ENCODE results near the gene AHRR.
"Not testable (repeated sequence)": the region's sequence is repeated elsewhere in the genome, so short reads cannot be mapped to it uniquely, and the experiment has no call there.

AHRR gene

GRCh38 chr5:321230-321725 lies at the start of gene AHRR:
AHRR (plus strand) TSS chr5:321714; CDS start chr5:343903, 22,189 bp downstream.
- no peak for FAIRE-seq
- no peak for TF ChIP-seq POLR2A (IDR thresholded peaks at IDR 0.05; ENCODE audit: low read depth, low read length)
- DNase-seq (ENCODE audit: insufficient read length, low spot score), result peak; percentile 76

GRCh38 chr5:271828-272167 lies 49.7 kb upstream of the AHRR start:
- FAIRE-seq; DNase-seq (ENCODE audit: insufficient read length, low spot score): not testable (repeated sequence)

GRCh38 chr5:273091-273490 lies 48.4 kb upstream of the AHRR start:
- not testable (repeated sequence) for DNase-seq (ENCODE audit: insufficient read length, low spot score); FAIRE-seq

GRCh38 chr5:273491-273890 lies 48.0 kb upstream of the AHRR start:
- FAIRE-seq; DNase-seq (ENCODE audit: insufficient read length, low spot score): not testable (repeated sequence)

- not testable (repeated sequence) for DNase-seq (ENCODE audit: insufficient read length, low spot score); FAIRE-seq
Observed at GRCh38 chr5:274346-274745, 47.2 kb upstream of the AHRR start.

- no peak for FAIRE-seq
- TF ChIP-seq POLR2A (IDR thresholded peaks at IDR 0.05; ENCODE audit: low read depth, low read length), result no peak
- no peak for DNase-seq (ENCODE audit: insufficient read length, low spot score)
Observed at GRCh38 chr5:278646-279045, 42.9 kb upstream of the AHRR start.

- not testable (repeated sequence) for FAIRE-seq
Observed at GRCh38 chr5:279051-279665, 42.4 kb upstream of the AHRR start.

GRCh38 chr5:285991-286557 lies 35.4 kb upstream of the AHRR start:
- no peak for TF ChIP-seq POLR2A (IDR thresholded peaks at IDR 0.05; ENCODE audit: low read depth, low read length)
- FAIRE-seq (no peak), DNase-seq (ENCODE audit: insufficient read length, low spot score) (no peak)

More at GRCh38 chr5:279051-279665, 42.4 kb upstream of the AHRR start:
- not testable (repeated sequence) for DNase-seq (ENCODE audit: insufficient read length, low spot score)

- FAIRE-seq; DNase-seq (ENCODE audit: insufficient read length, low spot score): not testable (repeated sequence)
Observed at GRCh38 chr5:290200-290599, 31.3 kb upstream of the AHRR start.

- not testable (repeated sequence) for DNase-seq (ENCODE audit: insufficient read length, low spot score); FAIRE-seq
Observed at GRCh38 chr5:291345-291744, 30.2 kb upstream of the AHRR start.

GRCh38 chr5:294788-295187 lies 26.7 kb upstream of the AHRR start:
- not testable (repeated sequence) for DNase-seq (ENCODE audit: insufficient read length, low spot score); FAIRE-seq

GRCh38 chr5:296207-296606 lies 25.3 kb upstream of the AHRR start:
- DNase-seq (ENCODE audit: insufficient read length, low spot score); FAIRE-seq: not testable (repeated sequence)

- DNase-seq (ENCODE audit: insufficient read length, low spot score); FAIRE-seq: not testable (repeated sequence)
Observed at GRCh38 chr5:296954-297353, 24.6 kb upstream of the AHRR start.

- FAIRE-seq; DNase-seq (ENCODE audit: insufficient read length, low spot score): not testable (repeated sequence)
Observed at GRCh38 chr5:297448-297847, 24.1 kb upstream of the AHRR start.

- FAIRE-seq; DNase-seq (ENCODE audit: insufficient read length, low spot score): not testable (repeated sequence)
Observed at GRCh38 chr5:297991-298736, 23.4 kb upstream of the AHRR start.
